SK-N-MC (cell line): ENCODE data around the gene GABPA.
"Not testable (repeated sequence)": the region's sequence is repeated elsewhere in the genome, so short reads cannot be mapped to it uniquely, and the experiment has no call there.

ENCODE experiments used
- DNase-seq: peaks from one replicate; pipeline ENCODE4 v3.0.0-alpha.2; 2011; ENCODE audit warnings: low read depth, low spot score
- H3K27ac ChIP-seq: fragments of 200-600 bp; sonication (generic); 2 replicates; pipeline ENCODE4 v1.5.1; 2016; ENCODE audit warnings: mixed run types
- H3K36me3 ChIP-seq: fragments of 200-600 bp; sonication (generic); 2 replicates; pipeline ENCODE4 v1.6.1; 2017; ENCODE audit warnings: antibody characterized with exemption, low read length, mixed read lengths; ENCODE audit not compliant: insufficient read depth
- H3K4me3 ChIP-seq: fragments of 200-600 bp; sonication (generic); 2 replicates; pipeline ENCODE4 v1.5.1; 2016
- H3K9ac ChIP-seq: fragments of 200-600 bp; sonication (generic); 2 replicates; pipeline ENCODE4 v1.8.0; 2017; ENCODE audit warnings: mixed run types, mixed read lengths; ENCODE audit not compliant: insufficient read length
- H3K9me3 ChIP-seq: fragments of 200-600 bp; sonication (generic); 2 replicates; pipeline ENCODE4 v1.6.1; 2017; ENCODE audit warnings: low read depth, mild to moderate bottlenecking, antibody characterized with exemption, low read length, moderate library complexity, mixed read lengths
- EZH2 ChIP-seq: fragments of 200-600 bp; sonication (generic); IDR thresholded peaks from one replicate; pipeline ENCODE4 v1.6.1; 2017; ENCODE audit warnings: antibody characterized with exemption
- FOXP2 ChIP-seq: optimal IDR thresholded peaks from 2 replicates; pipeline ENCODE3; 2011; ENCODE audit warnings: mild to moderate bottlenecking, moderate library complexity; ENCODE audit not compliant: insufficient read depth; ENCODE audit errors: extremely low read length, control extremely low read depth
- POLR2AphosphoS5 ChIP-seq: IDR thresholded peaks from 2 replicates; pipeline ENCODE4 v1.6.1; 2012; ENCODE audit warnings: mild to moderate bottlenecking, low read depth, low read length, borderline replicate concordance

Gene GABPA

DNA sequence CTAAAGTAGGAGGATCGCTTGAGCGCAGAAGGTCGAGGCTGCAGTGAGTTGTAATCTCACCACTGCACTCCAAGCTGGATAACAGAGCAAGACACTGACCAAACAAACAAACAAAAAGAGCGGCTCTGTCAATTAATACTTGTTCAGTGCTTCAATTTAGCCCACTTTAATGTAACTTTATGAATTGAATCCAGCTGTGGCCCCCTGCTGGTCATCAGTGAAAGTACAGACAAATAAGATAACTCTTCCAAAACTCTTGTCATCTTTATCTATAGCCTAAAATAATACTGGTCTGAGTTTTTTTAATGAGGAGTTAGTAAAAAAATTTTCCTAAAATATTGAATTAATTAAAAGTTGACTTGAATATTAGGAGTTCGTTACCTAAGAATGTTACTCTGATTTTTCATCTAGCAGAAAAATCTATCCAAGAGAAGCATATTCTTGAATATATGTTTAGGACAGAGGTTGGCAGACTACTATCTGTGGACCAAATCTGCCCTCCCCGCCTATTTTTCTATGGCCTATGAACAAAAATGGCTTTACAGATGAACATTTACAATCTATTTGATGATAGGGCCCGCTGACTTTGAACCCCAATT, 26.2 kb upstream of the GABPA start:
- H3K36me3 ChIP-seq = no peaks in the 10 kb centered on the region

DNA sequence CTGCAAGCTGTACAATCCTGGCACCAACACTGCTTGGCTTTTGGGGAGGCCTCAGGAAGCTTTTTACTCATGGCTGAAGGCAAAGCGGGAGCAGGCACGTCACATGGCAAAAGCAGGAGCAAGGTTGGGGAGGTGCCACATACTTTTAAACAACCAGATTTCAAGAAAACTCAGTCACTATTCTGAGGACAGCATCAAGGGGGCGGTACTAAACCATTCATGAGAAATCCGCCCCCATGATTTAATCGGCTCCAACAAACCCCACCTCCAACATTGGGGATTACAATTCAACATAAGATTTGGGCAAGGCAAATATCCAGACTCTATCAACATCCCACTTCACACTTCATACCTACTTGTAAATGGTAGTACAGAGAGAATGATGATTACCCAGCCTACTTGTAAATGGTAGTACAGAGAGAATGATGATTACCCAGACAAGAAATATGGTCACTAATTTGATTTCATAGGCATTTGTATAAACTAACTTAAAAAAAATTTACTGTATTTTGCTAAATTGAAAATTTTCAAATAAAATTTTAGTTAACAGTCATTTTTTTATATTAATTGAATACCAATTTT, 25.0 kb upstream of the GABPA start:
- H3K36me3 ChIP-seq = no peaks in the 10 kb centered on the region
- no peak for DNase-seq
- H3K27ac ChIP-seq = no peak overlapping the region
- TF ChIP-seq FOXP2 (no peak), EZH2 (no peak), POLR2AphosphoS5 (no peak)
- no peaks in the 10 kb centered on the region for H3K9me3 ChIP-seq
- no peak overlapping the region for H3K9ac ChIP-seq
- H3K4me3 ChIP-seq = no peak overlapping the region

More for the DNA sequence above, 26.2 kb upstream of the GABPA start:
- H3K9ac ChIP-seq = no peak overlapping the region
- no peak for TF ChIP-seq POLR2AphosphoS5
- TF ChIP-seq EZH2 = no peak
- no peak for TF ChIP-seq FOXP2
- H3K4me3 ChIP-seq = no peak overlapping the region
- peak; percentile 28 for DNase-seq
- no peaks in the 10 kb centered on the region for H3K9me3 ChIP-seq
- no peak overlapping the region for H3K27ac ChIP-seq

DNA sequence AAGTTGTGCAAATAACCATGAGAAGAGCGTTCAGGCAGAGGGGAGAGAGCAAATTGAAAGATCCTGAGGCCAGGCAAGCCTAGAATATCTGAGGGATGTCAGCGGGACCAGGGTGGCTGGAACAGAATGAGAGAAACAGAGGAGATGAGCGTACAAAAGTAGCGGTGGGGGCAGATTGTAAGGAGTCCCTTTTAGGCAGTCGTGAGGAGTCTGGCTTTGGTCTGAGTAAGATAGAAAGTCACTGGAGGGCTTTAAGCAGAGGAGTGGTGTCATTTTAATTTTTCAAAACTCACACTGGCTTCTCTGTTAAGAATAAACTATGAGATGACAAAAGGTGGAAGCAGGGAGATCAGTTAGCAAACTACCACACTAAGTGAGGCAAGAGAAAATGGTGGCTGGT, 24.2 kb upstream of the GABPA start:
- no peak overlapping the region for H3K4me3 ChIP-seq
- no peak overlapping the region for H3K9ac ChIP-seq
- no peaks in the 10 kb centered on the region for H3K36me3 ChIP-seq
- DNase-seq = no peak
- H3K27ac ChIP-seq = no peak overlapping the region
- H3K9me3 ChIP-seq = no peaks in the 10 kb centered on the region
- TF ChIP-seq POLR2AphosphoS5 = no peak
- no peak for TF ChIP-seq EZH2

DNA sequence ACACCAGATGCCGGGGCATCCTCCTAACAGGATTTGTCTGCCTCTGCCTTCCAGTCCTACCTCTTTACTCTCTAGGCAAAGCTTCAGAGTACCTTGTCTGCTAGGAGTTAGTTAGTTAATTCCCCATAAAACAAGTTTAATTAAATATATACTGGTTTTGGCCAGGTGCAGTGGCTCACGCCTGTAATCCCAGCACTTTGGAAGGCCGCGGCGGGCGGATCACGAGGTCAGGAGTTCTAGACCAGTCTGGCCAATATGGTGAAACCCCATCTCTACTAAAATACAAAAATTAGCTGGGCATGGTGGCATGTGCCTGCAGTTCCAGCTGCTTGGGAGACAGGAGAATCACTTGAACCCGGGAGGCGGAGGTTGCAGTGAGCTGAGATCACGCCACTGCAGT, 20.7 kb upstream of the GABPA start:
- H3K9me3 ChIP-seq, DNase-seq, H3K27ac ChIP-seq, H3K36me3 ChIP-seq, H3K9ac ChIP-seq, H3K4me3 ChIP-seq: not testable (repeated sequence)

DNA sequence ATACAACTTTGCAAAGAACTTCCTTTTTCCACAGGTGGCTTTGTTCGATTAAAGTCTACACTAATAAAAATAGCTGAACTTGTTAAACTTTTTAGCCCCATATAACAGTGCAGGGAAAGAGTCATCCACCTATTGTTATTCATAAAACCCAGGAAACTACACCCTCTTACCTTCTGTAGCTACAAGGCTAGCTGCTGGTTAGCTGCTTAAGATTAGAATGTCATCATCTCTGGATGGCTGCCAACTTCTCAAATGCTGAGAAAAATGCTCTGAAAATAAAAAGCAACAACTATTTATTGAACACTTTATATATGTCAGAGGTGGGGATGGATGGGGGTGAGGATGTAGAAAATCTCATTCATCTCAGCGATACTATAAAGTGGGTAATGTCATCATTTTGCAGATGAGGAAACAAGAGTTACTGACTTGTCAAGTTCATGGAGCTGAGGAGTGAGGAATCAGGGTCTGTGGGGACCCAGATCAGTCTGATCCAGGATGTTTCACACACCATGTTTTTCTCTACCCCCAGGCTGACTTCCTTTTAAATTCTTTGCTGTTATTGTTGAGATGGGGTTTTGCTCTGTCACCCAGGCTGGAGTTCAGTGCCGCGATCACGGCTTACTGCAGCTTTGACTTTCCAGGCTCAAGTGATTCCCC, 17.2 kb upstream of the GABPA start:
- Histone ChIP-seq H3K4me3 (no peak overlapping the region), H3K9ac (no peak overlapping the region), H3K27ac (peak overlapping the region; percentile 20; the same call in 1 of the 2 replicates), H3K36me3 (peaks cover 14% of the 10 kb centered on the region), H3K9me3 (no peaks in the 10 kb centered on the region)
- TF ChIP-seq EZH2 = no peak
- TF ChIP-seq POLR2AphosphoS5 = no peak
- no peak for TF ChIP-seq FOXP2
- no peak for DNase-seq

DNA sequence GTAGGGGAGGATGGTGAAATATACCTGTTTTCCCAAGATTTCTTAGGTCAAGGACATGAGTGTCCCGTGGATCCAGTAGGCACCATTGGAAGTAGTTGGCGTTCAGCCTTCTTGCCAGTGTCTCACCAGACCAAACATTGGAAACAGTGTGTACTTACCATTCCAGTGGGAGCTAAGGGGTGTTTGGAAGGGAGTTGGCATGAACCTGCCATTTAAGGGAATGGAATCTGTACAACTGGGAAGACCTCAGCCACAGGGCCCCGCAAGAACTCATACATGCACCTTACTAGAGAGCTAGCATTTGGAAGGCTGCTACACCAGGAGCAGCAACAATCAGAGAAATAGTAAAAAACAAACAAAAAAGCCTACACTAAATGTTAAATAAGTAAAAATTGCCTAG, 12.8 kb upstream of the GABPA start:
- H3K9ac ChIP-seq = no peak overlapping the region
- no peak for DNase-seq
- TF ChIP-seq FOXP2 = no peak
- no peak for TF ChIP-seq EZH2
- TF ChIP-seq POLR2AphosphoS5 = no peak
- H3K9me3 ChIP-seq = no peaks in the 10 kb centered on the region
- no peak overlapping the region for H3K4me3 ChIP-seq
- no peak overlapping the region for H3K27ac ChIP-seq
- peaks cover 55% of the 10 kb centered on the region for H3K36me3 ChIP-seq

DNA sequence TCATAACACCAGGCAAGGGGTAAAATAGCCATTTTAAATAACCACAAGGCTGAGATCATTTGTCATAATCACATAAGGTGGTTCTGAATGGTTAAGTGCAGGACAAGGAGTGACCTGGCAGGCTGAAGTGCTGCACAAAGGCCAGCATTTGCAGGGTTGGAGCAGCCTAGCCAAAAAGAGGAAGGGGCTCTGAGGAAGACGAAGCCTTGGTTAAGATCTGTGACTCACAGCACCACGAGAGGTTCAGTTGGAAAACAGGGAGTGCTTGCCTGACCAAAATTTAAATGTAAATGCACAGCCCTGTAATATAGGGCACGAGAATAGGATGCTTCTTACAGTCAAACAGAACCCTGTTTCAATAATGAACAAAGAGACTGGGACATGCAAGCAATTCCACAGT, 12.1 kb upstream of the GABPA start:
- no peaks in the 10 kb centered on the region for H3K9me3 ChIP-seq
- TF ChIP-seq POLR2AphosphoS5 (no peak), FOXP2 (no peak), EZH2 (no peak)
- H3K4me3 ChIP-seq = no peak overlapping the region
- no peak overlapping the region for H3K27ac ChIP-seq
- no peak for DNase-seq
- H3K9ac ChIP-seq = no peak overlapping the region
- H3K36me3 ChIP-seq = peaks cover 61% of the 10 kb centered on the region

DNA sequence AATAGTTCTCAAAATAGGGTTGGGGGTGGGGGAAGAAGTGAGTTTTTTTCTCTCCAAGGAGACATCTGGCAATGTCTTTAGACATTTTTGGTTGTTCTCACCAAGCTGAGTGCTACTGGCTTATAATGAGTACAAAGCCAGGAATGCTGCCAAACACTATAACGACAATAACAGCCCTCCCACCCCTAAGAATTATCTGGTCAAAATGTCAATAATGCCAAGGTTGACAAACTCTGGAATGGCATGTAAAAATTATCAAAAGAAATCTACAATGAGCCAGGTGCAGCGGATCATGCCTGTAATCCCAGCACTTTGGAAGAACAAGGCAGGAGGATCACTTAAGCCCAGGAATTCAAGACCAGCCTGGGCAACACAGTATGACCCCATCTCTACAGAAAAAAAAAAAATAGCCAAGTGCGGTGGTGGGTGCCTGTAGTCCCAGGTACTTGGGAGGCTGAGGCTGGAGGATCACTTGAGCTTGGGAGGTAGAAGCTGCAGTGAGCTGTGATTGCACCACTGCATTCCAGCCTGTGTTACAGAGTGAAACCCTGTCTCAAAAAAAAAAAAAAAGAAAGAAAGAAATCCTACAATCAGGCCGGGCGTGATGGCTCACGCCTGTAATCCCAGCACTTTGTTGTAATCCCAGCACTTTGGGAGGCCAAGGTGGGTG, 2.5 kb upstream of the GABPA start:
- H3K9ac ChIP-seq = no peak overlapping the region
- TF ChIP-seq POLR2AphosphoS5 (no peak), EZH2 (no peak), FOXP2 (no peak)
- no peaks in the 10 kb centered on the region for H3K9me3 ChIP-seq
- H3K36me3 ChIP-seq = peaks cover 30% of the 10 kb centered on the region
- DNase-seq = no peak
- H3K27ac ChIP-seq = no peak overlapping the region
- H3K4me3 ChIP-seq = no peak overlapping the region
